Measurements from ENCODE around the gene KCNN3.

DNA sequence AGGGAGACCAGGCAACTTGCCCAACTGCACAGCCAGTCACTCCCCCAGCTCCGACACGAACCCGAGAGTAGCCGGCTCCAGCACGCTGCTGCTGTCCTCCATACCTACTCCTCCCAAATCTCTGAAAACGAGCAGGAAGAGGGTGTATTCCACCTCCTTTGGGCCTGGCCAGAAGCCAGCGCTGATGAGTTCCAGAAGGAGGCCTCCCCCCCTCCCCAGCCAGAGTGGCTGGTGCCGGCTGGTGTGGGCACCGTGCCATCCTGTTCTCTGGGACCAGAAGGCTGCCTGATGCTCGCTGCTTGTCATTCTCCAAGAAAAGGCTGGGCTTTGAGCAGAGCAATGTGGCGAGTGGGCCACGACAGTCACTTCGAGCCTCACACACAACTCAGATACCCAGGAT is 22.2 kb downstream of the KCNN3 start:
- TF ChIP-seq POLR2AphosphoS5 (IDR thresholded peaks at IDR 0.05; ENCODE audit: low read depth, low read length) = no peak
- no peak for TF ChIP-seq POLR2A (IDR thresholded peaks at IDR 0.05; ENCODE audit: low read depth, low read length)
- TF ChIP-seq TAF1 (IDR thresholded peaks at IDR 0.05; ENCODE audit: low read depth, low read length) = no peak
- no peak for TF ChIP-seq POU2F2 (IDR thresholded peaks at IDR 0.05; ENCODE audit: low read depth, low read length)

All from GM12891 (cell line).